ENCODE results near the gene TCF4.

DNA sequence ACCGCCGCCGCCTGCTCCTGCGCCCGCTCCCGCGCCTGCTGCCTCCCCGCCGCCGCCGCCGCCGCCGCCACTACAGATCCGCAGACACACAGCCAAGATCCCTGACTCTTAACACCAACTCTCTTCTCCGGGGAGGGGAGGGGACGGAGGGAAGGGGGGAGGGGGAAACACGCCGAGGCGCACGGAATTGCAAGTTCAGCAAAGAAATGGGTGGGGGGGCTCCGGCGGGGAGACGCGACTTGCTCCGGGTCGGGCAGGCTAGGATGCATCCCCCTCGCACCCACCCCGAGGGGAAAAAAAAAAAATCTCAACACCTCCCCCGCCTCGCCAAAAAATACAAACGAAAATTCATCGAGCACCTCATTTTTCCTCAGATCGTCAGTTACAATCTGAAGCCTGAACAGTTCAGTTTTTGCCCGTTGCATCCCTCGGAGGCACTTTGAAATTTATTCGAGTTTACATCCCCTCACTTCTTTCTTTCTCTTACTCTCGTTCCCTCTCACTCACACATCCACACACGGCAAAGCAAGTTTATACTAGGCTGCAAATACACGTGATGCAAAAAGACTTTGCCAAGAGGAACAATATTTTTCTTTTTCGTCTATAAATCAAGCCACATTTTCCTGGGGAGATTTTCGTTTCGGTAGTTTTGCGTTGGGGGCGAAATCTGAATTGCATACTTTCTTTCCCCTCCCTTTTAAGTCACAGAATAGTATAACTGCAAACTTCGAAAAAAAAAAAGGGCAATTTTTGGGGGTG lies at the start of gene TCF4:
- TF ChIP-seq, protein P1, sequence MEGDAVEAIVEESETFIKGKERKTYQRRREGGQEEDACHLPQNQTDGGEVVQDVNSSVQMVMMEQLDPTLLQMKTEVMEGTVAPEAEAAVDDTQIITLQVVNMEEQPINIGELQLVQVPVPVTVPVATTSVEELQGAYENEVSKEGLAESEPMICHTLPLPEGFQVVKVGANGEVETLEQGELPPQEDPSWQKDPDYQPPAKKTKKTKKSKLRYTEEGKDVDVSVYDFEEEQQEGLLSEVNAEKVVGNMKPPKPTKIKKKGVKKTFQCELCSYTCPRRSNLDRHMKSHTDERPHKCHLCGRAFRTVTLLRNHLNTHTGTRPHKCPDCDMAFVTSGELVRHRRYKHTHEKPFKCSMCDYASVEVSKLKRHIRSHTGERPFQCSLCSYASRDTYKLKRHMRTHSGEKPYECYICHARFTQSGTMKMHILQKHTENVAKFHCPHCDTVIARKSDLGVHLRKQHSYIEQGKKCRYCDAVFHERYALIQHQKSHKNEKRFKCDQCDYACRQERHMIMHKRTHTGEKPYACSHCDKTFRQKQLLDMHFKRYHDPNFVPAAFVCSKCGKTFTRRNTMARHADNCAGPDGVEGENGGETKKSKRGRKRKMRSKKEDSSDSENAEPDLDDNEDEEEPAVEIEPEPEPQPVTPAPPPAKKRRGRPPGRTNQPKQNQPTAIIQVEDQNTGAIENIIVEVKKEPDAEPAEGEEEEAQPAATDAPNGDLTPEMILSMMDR (conservative IDR thresholded peaks at IDR 0.05; ENCODE audit: low read length): no peak
- no peak for TF ChIP-seq EZH2phosphoT487 (IDR thresholded peaks at IDR 0.05; ENCODE audit: borderline replicate concordance, low read depth, low read length)

Data from OCI-LY7 (cell line).